HepG2 (cell line): ENCODE measurements around the gene CLIC1. TPM values are rescaled to one million over a fixed set of nuclear protein-coding genes. Genes with fewer than 3 reads are reported as not detected.
A peak's percentile ranks its signal among the peaks of the same experiment; 100 is the strongest.

ENCODE experiments used
- CHCHD3 ChIP-seq: sonication (generic); formaldehyde crosslinking; IDR thresholded peaks from 2 replicates; pipeline ENCODE4 v1.8.0; 2022; ENCODE audit warnings: mild to moderate bottlenecking, missing genetic modification reagents, moderate library complexity
- FOXA1 ChIP-seq, 2 experiments: fragments of 450-650 bp in 1 of 2; sonication (generic) in 1 of 2; formaldehyde crosslinking in 1 of 2; IDR thresholded peaks; 2 replicates each; pipeline versions ENCODE4 v1.4.0 to v1.6.1; 2016 to 2020; ENCODE audit warnings: missing genetic modification reagents in 1 of 2
- PAWR ChIP-seq: sonication (generic); formaldehyde crosslinking; IDR thresholded peaks from 2 replicates; pipeline ENCODE4 v1.4.0; 2020; ENCODE audit warnings: missing genetic modification reagents, mild to moderate bottlenecking, borderline replicate concordance
- PHF20 ChIP-seq: sonication (generic); formaldehyde crosslinking; IDR thresholded peaks from 2 replicates; pipeline ENCODE4 v1.5.0; 2020; ENCODE audit warnings: mild to moderate bottlenecking, missing genetic modification reagents
- SOX6 ChIP-seq, 2 experiments: fragments of 450-650 bp in 1 of 2; sonication (generic) in 1 of 2; formaldehyde crosslinking in 1 of 2; IDR thresholded peaks; 2 replicates each; pipeline versions ENCODE4 v1.4.0 to v1.6.1; 2017 to 2020; ENCODE audit warnings: antibody characterized with exemption in 1 of 2, mild to moderate bottlenecking in 1 of 2, missing genetic modification reagents in 1 of 2
- XRCC5 ChIP-seq: fragments of 200-400 bp; formaldehyde crosslinking; optimal IDR thresholded peaks from 2 replicates; pipeline ENCODE3; 2017; ENCODE audit warnings: mild to moderate bottlenecking, low read length
- ZEB1 ChIP-seq: IDR thresholded peaks from 2 replicates; pipeline ENCODE4 v1.6.1; 2012; ENCODE audit warnings: mild to moderate bottlenecking, low read depth, inconsistent platforms; ENCODE audit not compliant: insufficient replicate concordance
- ZNF781 ChIP-seq: sonication (generic); formaldehyde crosslinking; IDR thresholded peaks from 2 replicates; pipeline ENCODE4 v1.5.1; 2020; ENCODE audit warnings: borderline replicate concordance, mild to moderate bottlenecking, missing genetic modification reagents; ENCODE audit errors: not compliant biosample characterization
- ZNF839 ChIP-seq: sonication (generic); formaldehyde crosslinking; IDR thresholded peaks from 2 replicates; pipeline ENCODE4 v1.4.0; 2020; ENCODE audit warnings: missing genetic modification reagents, mild to moderate bottlenecking, borderline replicate concordance
- polyA plus RNA-seq, 8 experiments: library from polyadenylated mRNA; depleted of rRNA in 3 of 8; stranded (reverse) in 7 of 8; unstranded in 1 of 8; fragments of >200 nt; fragmentation: Illumina TruSeq in 4 of 8; extraction: Trizol in 4 of 8; gene quantifications; 2 replicates each; pipeline versions ENCODE4 v1.2.1 to v1.2.3, GENCODE V29; 2011 to 2016; ENCODE audit warnings: low read depth in 4 of 8, missing spikeins in 1 of 8, mixed read lengths in 1 of 8; ENCODE audit not compliant: insufficient read depth in 1 of 8
- total RNA-seq, 5 experiments: library from RNA; depleted of rRNA; stranded (reverse); fragments of >200 nt; fragmentation: Illumina TruSeq; extraction: Trizol; gene quantifications; 2 replicates each; pipeline ENCODE4 v1.2.3, GENCODE V29; 2016; ENCODE audit warnings: low read depth in 1 of 5
- TF ChIP-seq, protein P1 (sequence below): sonication (generic); formaldehyde crosslinking; IDR thresholded peaks from 2 replicates; pipeline ENCODE4 v1.9.0; 2021; ENCODE audit warnings: missing genetic modification reagents, borderline replicate concordance
- TF ChIP-seq, protein P2 (sequence below), 2 experiments: sonication (generic) in 1 of 2; formaldehyde crosslinking in 1 of 2; IDR thresholded peaks; 2 replicates each; pipeline versions ENCODE4 v1.4.0 to v1.6.1; 2018 to 2020; ENCODE audit warnings: missing genetic modification reagents in 2 of 2, borderline replicate concordance in 1 of 2, low read depth in 1 of 2, mild to moderate bottlenecking in 1 of 2, missing biosample characterization in 1 of 2
- TF ChIP-seq, protein P3 (sequence below): sonication (generic); formaldehyde crosslinking; IDR thresholded peaks from 2 replicates; pipeline ENCODE4 v1.5.1; 2020; ENCODE audit warnings: mild to moderate bottlenecking, moderate library complexity, missing genetic modification reagents
- TF ChIP-seq, protein P4 (sequence below): sonication (generic); formaldehyde crosslinking; IDR thresholded peaks from 2 replicates; pipeline ENCODE4 v1.5.1; 2020; ENCODE audit warnings: missing genetic modification reagents, mild to moderate bottlenecking, borderline replicate concordance

CLIC1 gene
- total and polyA plus RNA-seq, 2 of the 13 experiments (the other 11 are each of a cell fraction or from before 2014, with no cell fraction given) = 602 to 891 TPM

DNA sequence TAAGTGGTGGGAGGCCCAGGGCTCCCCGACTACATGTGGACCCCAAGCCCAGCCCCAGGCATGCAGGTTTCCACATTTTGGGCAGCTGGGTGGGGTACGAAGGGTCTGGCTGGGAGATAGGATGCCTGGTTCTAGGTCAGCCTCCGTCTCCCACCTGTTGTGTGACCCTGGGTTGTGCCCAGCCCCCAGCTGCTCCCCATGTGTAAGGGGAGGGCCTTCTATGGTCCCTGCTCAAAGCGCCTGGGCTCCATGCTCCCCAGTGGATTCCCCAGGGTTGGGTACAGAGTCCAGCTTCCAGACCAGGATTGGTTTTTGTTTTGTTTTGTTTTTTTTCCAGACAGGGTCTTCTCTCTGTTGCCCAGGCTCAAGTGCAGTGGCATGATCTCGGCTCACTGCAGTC, 41.9 kb upstream of the CLIC1 start (continued):
- TF ChIP-seq, protein P1, sequence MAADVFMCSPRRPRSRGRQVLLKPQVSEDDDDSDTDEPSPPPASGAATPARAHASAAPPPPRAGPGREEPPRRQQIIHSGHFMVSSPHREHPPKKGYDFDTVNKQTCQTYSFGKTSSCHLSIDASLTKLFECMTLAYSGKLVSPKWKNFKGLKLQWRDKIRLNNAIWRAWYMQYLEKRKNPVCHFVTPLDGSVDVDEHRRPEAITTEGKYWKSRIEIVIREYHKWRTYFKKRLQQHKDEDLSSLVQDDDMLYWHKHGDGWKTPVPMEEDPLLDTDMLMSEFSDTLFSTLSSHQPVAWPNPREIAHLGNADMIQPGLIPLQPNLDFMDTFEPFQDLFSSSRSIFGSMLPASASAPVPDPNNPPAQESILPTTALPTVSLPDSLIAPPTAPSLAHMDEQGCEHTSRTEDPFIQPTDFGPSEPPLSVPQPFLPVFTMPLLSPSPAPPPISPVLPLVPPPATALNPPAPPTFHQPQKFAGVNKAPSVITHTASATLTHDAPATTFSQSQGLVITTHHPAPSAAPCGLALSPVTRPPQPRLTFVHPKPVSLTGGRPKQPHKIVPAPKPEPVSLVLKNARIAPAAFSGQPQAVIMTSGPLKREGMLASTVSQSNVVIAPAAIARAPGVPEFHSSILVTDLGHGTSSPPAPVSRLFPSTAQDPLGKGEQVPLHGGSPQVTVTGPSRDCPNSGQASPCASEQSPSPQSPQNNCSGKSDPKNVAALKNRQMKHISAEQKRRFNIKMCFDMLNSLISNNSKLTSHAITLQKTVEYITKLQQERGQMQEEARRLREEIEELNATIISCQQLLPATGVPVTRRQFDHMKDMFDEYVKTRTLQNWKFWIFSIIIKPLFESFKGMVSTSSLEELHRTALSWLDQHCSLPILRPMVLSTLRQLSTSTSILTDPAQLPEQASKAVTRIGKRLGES = no peak
- TF ChIP-seq SOX6 (IDR thresholded peaks at IDR 0.05) (no peak), SOX6 (CRISPR knock-in tag; IDR thresholded peaks at IDR 0.05) (peak; percentile 2; the same call in 1 of the 2 replicates), PHF20 (CRISPR knock-in tag) (no peak), ZNF839 (no peak), FOXA1 (IDR thresholded peaks at IDR 0.05) (no peak), FOXA1 (CRISPR knock-in tag; IDR thresholded peaks at IDR 0.05) (no peak), PAWR (CRISPR knock-in tag) (no peak), ZEB1 (no peak), ZNF781 (CRISPR knock-in tag) (no peak), CHCHD3 (CRISPR knock-in tag) (no peak), XRCC5 (no peak)
- TF ChIP-seq, protein P2, sequence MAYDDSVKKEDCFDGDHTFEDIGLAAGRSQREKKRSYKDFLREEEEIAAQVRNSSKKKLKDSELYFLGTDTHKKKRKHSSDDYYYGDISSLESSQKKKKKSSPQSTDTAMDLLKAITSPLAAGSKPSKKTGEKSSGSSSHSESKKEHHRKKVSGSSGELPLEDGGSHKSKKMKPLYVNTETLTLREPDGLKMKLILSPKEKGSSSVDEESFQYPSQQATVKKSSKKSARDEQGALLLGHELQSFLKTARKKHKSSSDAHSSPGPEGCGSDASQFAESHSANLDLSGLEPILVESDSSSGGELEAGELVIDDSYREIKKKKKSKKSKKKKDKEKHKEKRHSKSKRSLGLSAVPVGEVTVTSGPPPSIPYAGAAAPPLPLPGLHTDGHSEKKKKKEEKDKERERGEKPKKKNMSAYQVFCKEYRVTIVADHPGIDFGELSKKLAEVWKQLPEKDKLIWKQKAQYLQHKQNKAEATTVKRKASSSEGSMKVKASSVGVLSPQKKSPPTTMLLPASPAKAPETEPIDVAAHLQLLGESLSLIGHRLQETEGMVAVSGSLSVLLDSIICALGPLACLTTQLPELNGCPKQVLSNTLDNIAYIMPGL (CRISPR knock-in tag; IDR thresholded peaks at IDR 0.05; ENCODE audit: borderline replicate concordance in 1 of 2, low read depth in 1 of 2) = 0 out of 4 replicates have a peak, but pooled peaks of 1 of the 2 experiments have one; percentile 29
- TF ChIP-seq, protein P3, sequence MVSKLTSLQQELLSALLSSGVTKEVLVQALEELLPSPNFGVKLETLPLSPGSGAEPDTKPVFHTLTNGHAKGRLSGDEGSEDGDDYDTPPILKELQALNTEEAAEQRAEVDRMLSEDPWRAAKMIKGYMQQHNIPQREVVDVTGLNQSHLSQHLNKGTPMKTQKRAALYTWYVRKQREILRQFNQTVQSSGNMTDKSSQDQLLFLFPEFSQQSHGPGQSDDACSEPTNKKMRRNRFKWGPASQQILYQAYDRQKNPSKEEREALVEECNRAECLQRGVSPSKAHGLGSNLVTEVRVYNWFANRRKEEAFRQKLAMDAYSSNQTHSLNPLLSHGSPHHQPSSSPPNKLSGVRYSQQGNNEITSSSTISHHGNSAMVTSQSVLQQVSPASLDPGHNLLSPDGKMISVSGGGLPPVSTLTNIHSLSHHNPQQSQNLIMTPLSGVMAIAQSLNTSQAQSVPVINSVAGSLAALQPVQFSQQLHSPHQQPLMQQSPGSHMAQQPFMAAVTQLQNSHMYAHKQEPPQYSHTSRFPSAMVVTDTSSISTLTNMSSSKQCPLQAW = 0 out of 2 replicates have a peak, but pooled peaks have one; percentile 26
- TF ChIP-seq, protein P4, sequence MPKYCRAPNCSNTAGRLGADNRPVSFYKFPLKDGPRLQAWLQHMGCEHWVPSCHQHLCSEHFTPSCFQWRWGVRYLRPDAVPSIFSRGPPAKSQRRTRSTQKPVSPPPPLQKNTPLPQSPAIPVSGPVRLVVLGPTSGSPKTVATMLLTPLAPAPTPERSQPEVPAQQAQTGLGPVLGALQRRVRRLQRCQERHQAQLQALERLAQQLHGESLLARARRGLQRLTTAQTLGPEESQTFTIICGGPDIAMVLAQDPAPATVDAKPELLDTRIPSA (CRISPR knock-in tag) = no peak
